Astrocyte (in vitro differentiated cells and primary cell): ENCODE data around the gene NFIA. TPM values are rescaled to one million over a fixed set of nuclear protein-coding genes. Genes with fewer than 3 reads are reported as not detected.

Source experiments
- DNase-seq: peaks from one replicate; pipeline ENCODE4 v3.0.0-alpha.2; 2010; ENCODE audit warnings: low read depth
- FAIRE-seq: peaks from 2 replicates; lab custom pipeline; 2011; peaks lifted over from hg19 to GRCh38; lab: Jason Lieb, UNC
- H2AFZ ChIP-seq: 2 replicates; pipeline ENCODE4 v1.6.0; 2012; ENCODE audit warnings: low read depth, low read length, inconsistent platforms
- H3K27ac ChIP-seq: 2 replicates; pipeline ENCODE4 v1.5.1; 2011; ENCODE audit warnings: low read depth, low read length, inconsistent platforms
- H3K27me3 ChIP-seq: 2 replicates; pipeline ENCODE4 v1.6.0; 2011; ENCODE audit warnings: low read length, inconsistent platforms; ENCODE audit not compliant: insufficient read depth
- H3K36me3 ChIP-seq: 2 replicates; pipeline ENCODE4 v1.5.1; 2011; ENCODE audit warnings: low read length, inconsistent platforms; ENCODE audit not compliant: insufficient read depth
- H3K4me1 ChIP-seq: 2 replicates; pipeline ENCODE4 v1.5.1; 2011; ENCODE audit warnings: low read length, inconsistent platforms; ENCODE audit not compliant: insufficient read depth
- H3K4me2 ChIP-seq: 2 replicates; pipeline ENCODE4 v1.6.0; 2012; ENCODE audit warnings: low read length, inconsistent platforms
- H3K4me3 ChIP-seq: 2 replicates; pipeline ENCODE4 v1.5.1; 2011; ENCODE audit warnings: low read depth, mild to moderate bottlenecking, low read length, inconsistent platforms; ENCODE audit not compliant: insufficient read depth
- H3K79me2 ChIP-seq: 2 replicates; pipeline ENCODE4 v1.6.0; 2012; ENCODE audit warnings: mild to moderate bottlenecking, low read length, inconsistent platforms; ENCODE audit not compliant: insufficient read depth
- H3K9ac ChIP-seq: 2 replicates; pipeline ENCODE4 v1.6.0; 2012; ENCODE audit warnings: mild to moderate bottlenecking, low read length, inconsistent platforms
- H3K9me3 ChIP-seq: 2 replicates; pipeline ENCODE4 v1.5.1; 2012; ENCODE audit warnings: low read depth, mild to moderate bottlenecking, low read length, inconsistent platforms; ENCODE audit not compliant: insufficient read depth
- H4K20me1 ChIP-seq: 2 replicates; pipeline ENCODE4 v1.6.0; 2012; ENCODE audit warnings: low read length, inconsistent platforms; ENCODE audit not compliant: insufficient read depth
- H3K27ac Mint-ChIP-seq: one replicate; pipeline ENCODE4 v1.8.0; 2021; ENCODE audit warnings: mild to moderate bottlenecking, mixed read lengths; ENCODE audit not compliant: unreplicated experiment
- H3K27me3 Mint-ChIP-seq: one replicate; pipeline ENCODE4 v1.8.0; 2021; ENCODE audit warnings: low read depth, mixed read lengths; ENCODE audit not compliant: unreplicated experiment
- H3K36me3 Mint-ChIP-seq: one replicate; pipeline ENCODE4 v1.8.0; 2021; ENCODE audit warnings: low read depth, mixed read lengths; ENCODE audit not compliant: unreplicated experiment
- H3K4me1 Mint-ChIP-seq: one replicate; pipeline ENCODE4 v1.8.0; 2021; ENCODE audit warnings: low read depth, mixed read lengths; ENCODE audit not compliant: unreplicated experiment
- H3K4me3 Mint-ChIP-seq: one replicate; pipeline ENCODE4 v1.8.0; 2021; ENCODE audit warnings: mild to moderate bottlenecking, moderate library complexity, mixed read lengths; ENCODE audit not compliant: unreplicated experiment
- H3K9me3 Mint-ChIP-seq: one replicate; pipeline ENCODE4 v1.8.0; 2021; ENCODE audit warnings: mild to moderate bottlenecking, mixed read lengths; ENCODE audit not compliant: unreplicated experiment
- EZH2 ChIP-seq: IDR thresholded peaks from 2 replicates; pipeline ENCODE4 v1.6.1; 2012; ENCODE audit warnings: mild to moderate bottlenecking, low read length, inconsistent platforms; ENCODE audit not compliant: insufficient read depth
- total RNA-seq: library from RNA; stranded (reverse); gene quantifications from 2 replicates; pipeline ENCODE4 v1.2.1, GENCODE V29; 2021
- TF ChIP-seq, protein P1 (sequence below): IDR thresholded peaks from 2 replicates; pipeline ENCODE4 v1.5.1; 2011; ENCODE audit warnings: low read depth, mild to moderate bottlenecking, inconsistent platforms, low read length, moderate library complexity; ENCODE audit not compliant: insufficient read depth

The NFIA gene
- total RNA-seq, 1 donor from 2014 or later: 4.6 TPM

DNA sequence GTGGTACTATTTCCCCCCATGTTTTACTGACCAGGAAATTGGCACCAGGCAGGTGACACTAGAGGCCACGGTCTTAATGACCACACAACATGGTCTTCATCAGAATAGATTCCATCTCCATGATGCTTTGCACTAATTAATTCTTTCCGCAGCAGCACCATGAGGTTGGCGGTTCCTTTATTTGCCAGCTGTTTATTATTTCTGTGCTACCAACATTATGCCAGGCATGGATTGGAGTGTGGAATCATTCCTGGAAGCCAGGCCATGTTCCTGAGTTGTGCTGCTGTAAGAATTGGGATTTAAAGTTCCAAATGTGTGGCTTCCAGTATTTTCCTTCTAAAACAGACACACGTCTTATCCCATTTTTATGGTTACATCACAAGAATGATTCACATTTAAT, 107.8 kb downstream of the NFIA start:
- DNase-seq (no peak), FAIRE-seq (no peak)
- Histone ChIP-seq H3K27me3 (no peaks in the 10 kb centered on the region), H3K79me2 (no peaks in the 10 kb centered on the region), H3K4me1 (no peaks in the 10 kb centered on the region), H3K4me2 (no peak overlapping the region), H3K4me3 (no peak overlapping the region), H4K20me1 (no peaks in the 10 kb centered on the region), H3K9me3 (no peaks in the 10 kb centered on the region), H3K9ac (no peak overlapping the region), H2AFZ (no peak overlapping the region), H3K36me3 (no peaks in the 10 kb centered on the region), H3K27ac (no peak overlapping the region)
- Mint-ChIP-seq H3K4me3 (no peak overlapping the region), H3K4me1 (no peaks in the 10 kb centered on the region), H3K27me3 (peaks cover 18% of the 10 kb centered on the region), H3K27ac (no peak overlapping the region), H3K36me3 (no peaks in the 10 kb centered on the region), H3K9me3 (no peaks in the 10 kb centered on the region)
- TF ChIP-seq, protein P1, sequence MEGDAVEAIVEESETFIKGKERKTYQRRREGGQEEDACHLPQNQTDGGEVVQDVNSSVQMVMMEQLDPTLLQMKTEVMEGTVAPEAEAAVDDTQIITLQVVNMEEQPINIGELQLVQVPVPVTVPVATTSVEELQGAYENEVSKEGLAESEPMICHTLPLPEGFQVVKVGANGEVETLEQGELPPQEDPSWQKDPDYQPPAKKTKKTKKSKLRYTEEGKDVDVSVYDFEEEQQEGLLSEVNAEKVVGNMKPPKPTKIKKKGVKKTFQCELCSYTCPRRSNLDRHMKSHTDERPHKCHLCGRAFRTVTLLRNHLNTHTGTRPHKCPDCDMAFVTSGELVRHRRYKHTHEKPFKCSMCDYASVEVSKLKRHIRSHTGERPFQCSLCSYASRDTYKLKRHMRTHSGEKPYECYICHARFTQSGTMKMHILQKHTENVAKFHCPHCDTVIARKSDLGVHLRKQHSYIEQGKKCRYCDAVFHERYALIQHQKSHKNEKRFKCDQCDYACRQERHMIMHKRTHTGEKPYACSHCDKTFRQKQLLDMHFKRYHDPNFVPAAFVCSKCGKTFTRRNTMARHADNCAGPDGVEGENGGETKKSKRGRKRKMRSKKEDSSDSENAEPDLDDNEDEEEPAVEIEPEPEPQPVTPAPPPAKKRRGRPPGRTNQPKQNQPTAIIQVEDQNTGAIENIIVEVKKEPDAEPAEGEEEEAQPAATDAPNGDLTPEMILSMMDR: no peak
- TF ChIP-seq EZH2: no peak

DNA sequence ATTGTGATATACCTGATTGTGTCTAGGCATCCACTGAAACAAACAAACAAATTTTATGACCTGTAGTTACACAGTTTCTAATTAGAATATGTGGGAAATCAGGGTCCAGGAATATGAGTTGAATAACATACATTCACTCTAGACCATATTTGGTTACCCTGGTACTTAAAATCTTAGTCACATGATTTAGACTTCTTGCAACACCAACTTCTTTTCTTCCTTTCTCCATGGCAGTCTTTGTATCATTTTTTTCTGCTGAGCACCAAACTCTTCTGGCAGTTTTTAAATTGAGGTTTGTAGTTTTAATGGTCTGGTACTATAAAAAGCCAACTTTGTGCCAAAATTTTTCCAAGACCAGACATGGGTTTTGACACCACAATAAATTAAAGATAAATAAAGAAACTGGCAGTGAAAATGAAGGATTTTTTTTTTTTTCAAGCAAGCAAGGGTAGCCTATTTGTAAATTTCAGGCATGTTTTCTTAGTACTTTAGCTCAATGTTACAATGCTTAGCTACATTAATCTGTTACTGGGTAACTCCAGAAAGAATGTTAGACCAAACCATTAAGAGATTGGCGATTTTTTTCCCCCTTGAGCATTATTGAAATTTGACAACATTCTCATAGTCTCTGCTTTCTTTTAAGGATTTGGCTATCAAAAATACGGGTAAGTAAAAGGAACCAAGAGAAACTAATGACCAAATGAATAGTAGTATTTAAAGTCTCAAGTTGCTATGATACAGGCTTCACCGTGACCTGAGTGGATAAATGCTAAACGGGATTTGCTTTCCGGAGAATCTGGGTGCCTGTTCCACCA, 108.5 kb downstream of the NFIA start:
- Mint-ChIP-seq H3K27me3 (peaks cover 18% of the 10 kb centered on the region), H3K4me1 (no peaks in the 10 kb centered on the region), H3K4me3 (no peak overlapping the region), H3K9me3 (no peaks in the 10 kb centered on the region), H3K27ac (no peak overlapping the region), H3K36me3 (no peaks in the 10 kb centered on the region)
- Histone ChIP-seq H3K36me3 (no peaks in the 10 kb centered on the region), H3K4me3 (no peak overlapping the region), H3K9me3 (no peaks in the 10 kb centered on the region), H3K4me1 (no peaks in the 10 kb centered on the region), H3K4me2 (no peak overlapping the region), H3K27me3 (no peaks in the 10 kb centered on the region), H3K9ac (no peak overlapping the region), H4K20me1 (no peaks in the 10 kb centered on the region), H2AFZ (no peak overlapping the region), H3K79me2 (no peaks in the 10 kb centered on the region), H3K27ac (no peak overlapping the region)
- no peak for DNase-seq
- TF ChIP-seq, protein P1: no peak
- no peak for TF ChIP-seq EZH2
- FAIRE-seq: peak; percentile 17

DNA sequence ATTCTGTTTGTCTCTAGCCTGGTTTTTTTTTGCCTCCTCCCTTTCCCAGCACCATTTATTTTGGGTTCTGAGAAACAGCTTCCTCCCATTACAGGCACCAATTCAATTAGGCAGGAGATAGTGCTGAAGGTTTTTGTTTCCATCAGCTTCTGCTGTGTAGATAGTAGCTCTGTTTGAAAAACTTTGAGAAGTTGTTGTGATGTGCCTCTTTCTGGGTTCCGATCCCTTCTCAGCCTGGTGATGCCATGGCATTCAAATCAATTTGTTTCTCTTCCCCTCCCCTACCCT, 109.0 kb downstream of the NFIA start:
- FAIRE-seq: no peak
- peaks cover 15% of the 10 kb centered on the region for H3K27me3 Mint-ChIP-seq
- no peaks in the 10 kb centered on the region for H4K20me1 ChIP-seq
- no peak overlapping the region for H2AFZ ChIP-seq
- H3K4me1 ChIP-seq: no peaks in the 10 kb centered on the region
- no peaks in the 10 kb centered on the region for H3K79me2 ChIP-seq
- H3K36me3 Mint-ChIP-seq: no peaks in the 10 kb centered on the region
- no peaks in the 10 kb centered on the region for H3K4me1 Mint-ChIP-seq
- no peak overlapping the region for H3K4me3 Mint-ChIP-seq
- no peak overlapping the region for H3K27ac Mint-ChIP-seq
- H3K36me3 ChIP-seq: no peaks in the 10 kb centered on the region
- DNase-seq: no peak
- no peaks in the 10 kb centered on the region for H3K9me3 Mint-ChIP-seq
- no peaks in the 10 kb centered on the region for H3K27me3 ChIP-seq
- no peak overlapping the region for H3K4me3 ChIP-seq
- H3K4me2 ChIP-seq: no peak overlapping the region
- H3K9ac ChIP-seq: no peak overlapping the region
- no peaks in the 10 kb centered on the region for H3K9me3 ChIP-seq
- H3K27ac ChIP-seq: no peak overlapping the region
- no peak for TF ChIP-seq EZH2
- TF ChIP-seq, protein P1: no peak
